ENCODE measurements around the gene SULT1A1. TPM values are rescaled to one million over a fixed set of nuclear protein-coding genes. Genes with fewer than 3 reads are reported as not detected.
A peak's percentile ranks its signal among the peaks of the same experiment; 100 is the strongest.

Gene SULT1A1
- total and polyA plus RNA-seq, 2 of the 13 experiments (the other 11 are each of a cell fraction or from before 2014, with no cell fraction given), result 114 to 147 TPM

GRCh38 chr16:28597692-28598261, 12.1 kb downstream of the SULT1A1 start (continued):
- TF ChIP-seq ZNF407 (CRISPR knock-in tag; IDR thresholded peaks at IDR 0.05; ENCODE audit: not compliant biosample characterization) (peak; percentile 17), ZNF574 (CRISPR knock-in tag; IDR thresholded peaks at IDR 0.05) (peak; percentile 84), ZNF333 (CRISPR knock-in tag; IDR thresholded peaks at IDR 0.05; ENCODE audit: borderline replicate concordance) (no peak), THAP9 (CRISPR knock-in tag; IDR thresholded peaks at IDR 0.05; ENCODE audit: borderline replicate concordance) (peak; percentile 45; the same call in 1 of the 2 replicates), YEATS2 (CRISPR knock-in tag; IDR thresholded peaks at IDR 0.05; ENCODE audit: borderline replicate concordance) (0 out of 2 replicates have a peak, but pooled peaks have one; percentile 39), NFE2L2 (IDR thresholded peaks at IDR 0.05; ENCODE audit: low read length) (no peak), MXD3 (CRISPR knock-in tag; IDR thresholded peaks at IDR 0.05) (no peak), POLR2G (IDR thresholded peaks at IDR 0.05; ENCODE audit: low read depth, low read length) (0 out of 2 replicates have a peak, but pooled peaks have one; percentile 35), ZFP41 (CRISPR knock-in tag; IDR thresholded peaks at IDR 0.05; ENCODE audit: borderline replicate concordance) (no peak), ISL2 (CRISPR knock-in tag; IDR thresholded peaks at IDR 0.05) (peak; percentile 25; the same call in 1 of the 2 replicates), MTERF4 (CRISPR knock-in tag; IDR thresholded peaks at IDR 0.05) (0 out of 2 replicates have a peak, but pooled peaks have one; percentile 70)
